Panc1 (cell line): ENCODE measurements around the gene TMEFF2. TPM values are rescaled to one million over a fixed set of nuclear protein-coding genes. Genes with fewer than 3 reads are reported as not detected.

Source experiments
- ATAC-seq: fragments of 200-7000 bp; cut with Tn5 transposase; 2 replicates; pipeline ENCODE4 v1.9.1; 2020; ENCODE audit warnings: mild to moderate bottlenecking, moderate library complexity
- BruUV-seq: library from RNA; stranded (reverse); fragments of 400-500 nt; replicated peaks from 2 replicates; lab custom pipeline; 2021; lab: Mats Ljungman, UMichigan
- CTCF ChIA-PET: fragments of 300-600 bp; sonication (Branson Sonifier 250); formaldehyde crosslinking; loops from one replicate; lab custom pipeline; 2022; ENCODE audit warnings: antibody characterized with exemption; lab: Charles Lee
- POLR2A ChIA-PET: fragments of 300-600 bp; sonication (Branson Sonifier 250); formaldehyde crosslinking; loops from one replicate; lab custom pipeline; 2022; ENCODE audit warnings: antibody characterized with exemption; lab: Charles Lee
- DNase-seq: peaks from one replicate; pipeline ENCODE4 v3.0.0-alpha.2; 2010; ENCODE audit warnings: low read depth, low spot score
- H3K27ac ChIP-seq: 2 replicates; pipeline ENCODE4 v1.5.1; 2011; ENCODE audit warnings: mild to moderate bottlenecking, low read length, inconsistent platforms
- H3K27me3 ChIP-seq: fragments of 200-500 bp; sonication (Bioruptor generic); 2 replicates; pipeline ENCODE4 v1.6.0; 2014; ENCODE audit warnings: low read length, inconsistent platforms; ENCODE audit not compliant: control insufficient read depth, insufficient read depth
- H3K36me3 ChIP-seq: fragments of 200-500 bp; sonication (Bioruptor generic); 2 replicates; pipeline ENCODE4 v1.5.1; 2014; ENCODE audit warnings: inconsistent platforms, mild to moderate bottlenecking, low read length, moderate library complexity; ENCODE audit not compliant: control insufficient read depth, insufficient read depth
- H3K4me1 ChIP-seq: 2 replicates; pipeline ENCODE4 v1.5.1; 2011; ENCODE audit warnings: inconsistent platforms, mild to moderate bottlenecking, low read length, moderate library complexity; ENCODE audit not compliant: control insufficient read depth, insufficient read depth
- H3K4me3 ChIP-seq, 2 experiments: 2 replicates each; pipeline ENCODE4 v1.5.1; 2011 to 2012; ENCODE audit warnings: low read depth in 2 of 2, low read length in 2 of 2, mild to moderate bottlenecking in 2 of 2, inconsistent platforms in 1 of 2, moderate library complexity in 1 of 2
- H3K9me3 ChIP-seq: fragments of 200-500 bp; sonication (Bioruptor generic); 2 replicates; pipeline ENCODE4 v1.5.1; 2014; ENCODE audit warnings: low read depth, mild to moderate bottlenecking, inconsistent platforms, low read length, moderate library complexity; ENCODE audit not compliant: control insufficient read depth, insufficient read depth
- POLR2AphosphoS5 ChIP-seq: IDR thresholded peaks from 2 replicates; pipeline ENCODE4 v1.6.1; 2012; ENCODE audit warnings: mild to moderate bottlenecking, low read depth, low read length, moderate library complexity
- SIN3A ChIP-seq: IDR thresholded peaks from 2 replicates; pipeline ENCODE4 v1.6.1; 2012; ENCODE audit warnings: low read depth, mild to moderate bottlenecking, low read length, moderate library complexity, borderline replicate concordance; ENCODE audit not compliant: insufficient read depth
- TCF7L2 ChIP-seq: IDR thresholded peaks from 2 replicates; pipeline ENCODE4 v1.6.1; 2011; ENCODE audit warnings: mild to moderate bottlenecking, low read depth, low read length, inconsistent platforms
- in situ Hi-C: cut with HindIII; loops from 2 replicates; pipeline ENCODE4 v1.10.0; 2016; ENCODE audit warnings: low sequenced_read_pairs, low pct_unique_long_range_greater_than_20kb
- intact Hi-C: fragments of 100-400 bp; cut with micrococcal nuclease; formaldehyde crosslinking; loops from one replicate; pipeline ENCODE4 v1.10.0; 2022; ENCODE audit not compliant: unreplicated experiment
- total RNA-seq: library from RNA; stranded (reverse); gene quantifications from one replicate; pipeline ENCODE4 v1.2.1, GENCODE V29; 2021; ENCODE audit not compliant: unreplicated experiment
- TF ChIP-seq, protein P1 (sequence below): fragments of 450-650 bp; IDR thresholded peaks from 2 replicates; pipeline ENCODE4 v1.5.1; 2017; ENCODE audit warnings: mild to moderate bottlenecking
- TF ChIP-seq, protein P2 (sequence below), 2 experiments: IDR thresholded peaks; 2 replicates each; pipeline ENCODE4 v1.6.1; 2011 to 2012; ENCODE audit warnings: low read depth in 2 of 2, control low read depth in 1 of 2, low read length in 1 of 2, mild to moderate bottlenecking in 1 of 2, moderate library complexity in 1 of 2; ENCODE audit not compliant: insufficient read depth in 1 of 2

The TMEFF2 gene
- total RNA-seq, 1 experiment from 2014 or later = 1.5 TPM

DNA sequence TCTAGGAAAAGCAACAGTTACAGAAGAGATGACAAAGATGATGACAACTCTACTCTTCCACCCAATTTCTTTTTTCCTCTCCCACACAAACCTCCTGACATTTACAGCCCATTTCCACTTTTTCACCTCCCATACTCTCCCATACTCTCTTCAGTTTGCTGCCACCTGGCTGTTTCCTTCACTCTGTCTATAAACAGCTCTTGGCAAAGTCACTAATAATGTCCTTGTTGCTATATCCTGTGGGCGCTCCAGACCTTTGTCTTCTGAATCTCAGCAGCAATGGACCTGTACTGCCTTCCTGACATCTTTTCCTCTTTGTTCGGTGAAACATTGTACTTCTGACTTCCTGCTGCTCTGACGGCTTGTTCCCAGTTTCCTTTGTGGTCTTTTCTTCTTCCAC is 287.2 kb downstream of the TMEFF2 start:
- ChIA-PET CTCF (no interaction called here), POLR2A (no interaction called here)
- H3K27me3 ChIP-seq = no peaks in the 10 kb centered on the region
- H3K36me3 ChIP-seq = no peaks in the 10 kb centered on the region
- no peak overlapping the region for H3K4me3 ChIP-seq
- no peaks in the 10 kb centered on the region for H3K4me1 ChIP-seq
- TF ChIP-seq, protein P1, sequence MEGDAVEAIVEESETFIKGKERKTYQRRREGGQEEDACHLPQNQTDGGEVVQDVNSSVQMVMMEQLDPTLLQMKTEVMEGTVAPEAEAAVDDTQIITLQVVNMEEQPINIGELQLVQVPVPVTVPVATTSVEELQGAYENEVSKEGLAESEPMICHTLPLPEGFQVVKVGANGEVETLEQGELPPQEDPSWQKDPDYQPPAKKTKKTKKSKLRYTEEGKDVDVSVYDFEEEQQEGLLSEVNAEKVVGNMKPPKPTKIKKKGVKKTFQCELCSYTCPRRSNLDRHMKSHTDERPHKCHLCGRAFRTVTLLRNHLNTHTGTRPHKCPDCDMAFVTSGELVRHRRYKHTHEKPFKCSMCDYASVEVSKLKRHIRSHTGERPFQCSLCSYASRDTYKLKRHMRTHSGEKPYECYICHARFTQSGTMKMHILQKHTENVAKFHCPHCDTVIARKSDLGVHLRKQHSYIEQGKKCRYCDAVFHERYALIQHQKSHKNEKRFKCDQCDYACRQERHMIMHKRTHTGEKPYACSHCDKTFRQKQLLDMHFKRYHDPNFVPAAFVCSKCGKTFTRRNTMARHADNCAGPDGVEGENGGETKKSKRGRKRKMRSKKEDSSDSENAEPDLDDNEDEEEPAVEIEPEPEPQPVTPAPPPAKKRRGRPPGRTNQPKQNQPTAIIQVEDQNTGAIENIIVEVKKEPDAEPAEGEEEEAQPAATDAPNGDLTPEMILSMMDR = no peak; the same call in 1 of the 2 replicates
- TF ChIP-seq, protein P2, sequence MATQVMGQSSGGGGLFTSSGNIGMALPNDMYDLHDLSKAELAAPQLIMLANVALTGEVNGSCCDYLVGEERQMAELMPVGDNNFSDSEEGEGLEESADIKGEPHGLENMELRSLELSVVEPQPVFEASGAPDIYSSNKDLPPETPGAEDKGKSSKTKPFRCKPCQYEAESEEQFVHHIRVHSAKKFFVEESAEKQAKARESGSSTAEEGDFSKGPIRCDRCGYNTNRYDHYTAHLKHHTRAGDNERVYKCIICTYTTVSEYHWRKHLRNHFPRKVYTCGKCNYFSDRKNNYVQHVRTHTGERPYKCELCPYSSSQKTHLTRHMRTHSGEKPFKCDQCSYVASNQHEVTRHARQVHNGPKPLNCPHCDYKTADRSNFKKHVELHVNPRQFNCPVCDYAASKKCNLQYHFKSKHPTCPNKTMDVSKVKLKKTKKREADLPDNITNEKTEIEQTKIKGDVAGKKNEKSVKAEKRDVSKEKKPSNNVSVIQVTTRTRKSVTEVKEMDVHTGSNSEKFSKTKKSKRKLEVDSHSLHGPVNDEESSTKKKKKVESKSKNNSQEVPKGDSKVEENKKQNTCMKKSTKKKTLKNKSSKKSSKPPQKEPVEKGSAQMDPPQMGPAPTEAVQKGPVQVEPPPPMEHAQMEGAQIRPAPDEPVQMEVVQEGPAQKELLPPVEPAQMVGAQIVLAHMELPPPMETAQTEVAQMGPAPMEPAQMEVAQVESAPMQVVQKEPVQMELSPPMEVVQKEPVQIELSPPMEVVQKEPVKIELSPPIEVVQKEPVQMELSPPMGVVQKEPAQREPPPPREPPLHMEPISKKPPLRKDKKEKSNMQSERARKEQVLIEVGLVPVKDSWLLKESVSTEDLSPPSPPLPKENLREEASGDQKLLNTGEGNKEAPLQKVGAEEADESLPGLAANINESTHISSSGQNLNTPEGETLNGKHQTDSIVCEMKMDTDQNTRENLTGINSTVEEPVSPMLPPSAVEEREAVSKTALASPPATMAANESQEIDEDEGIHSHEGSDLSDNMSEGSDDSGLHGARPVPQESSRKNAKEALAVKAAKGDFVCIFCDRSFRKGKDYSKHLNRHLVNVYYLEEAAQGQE (IDR thresholded peaks at IDR 0.05; ENCODE audit: insufficient read depth in 1 of 2, low read depth in 2 of 2, low read length in 1 of 2) = no peak
- TF ChIP-seq SIN3A (no peak), POLR2AphosphoS5 (no peak), TCF7L2 (no peak)
- H3K27ac ChIP-seq = no peak overlapping the region
- H3K9me3 ChIP-seq = no peaks in the 10 kb centered on the region
- in situ Hi-C loops = no loop called here
- ATAC-seq (no peak), DNase-seq (no peak)
- no TSS peak for BruUV-seq
- intact Hi-C loops = no loop called here

DNA sequence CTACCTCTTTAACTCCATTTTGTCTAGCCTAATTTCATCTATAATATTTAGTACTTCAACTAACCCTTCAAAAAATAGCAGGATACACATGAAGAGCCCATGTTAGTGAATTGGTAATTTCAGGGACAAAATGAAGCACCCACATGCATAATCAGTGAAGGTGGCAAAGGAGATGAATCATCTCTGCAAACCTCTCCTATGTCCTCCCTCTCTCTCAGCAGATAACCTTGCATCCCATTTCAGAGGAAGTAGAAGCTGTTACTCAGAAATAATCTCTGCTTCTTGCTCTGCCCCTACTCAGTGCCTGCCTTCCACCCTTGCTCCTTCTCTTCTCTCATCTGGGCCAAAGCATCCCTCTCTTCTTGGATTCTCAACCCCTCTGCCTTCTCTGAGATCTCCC is 287.6 kb downstream of the TMEFF2 start:
- no peak overlapping the region for H3K4me3 ChIP-seq
- no peaks in the 10 kb centered on the region for H3K4me1 ChIP-seq
- CTCF ChIA-PET = no interaction called here
- in situ Hi-C loops (no loop called here), intact Hi-C loops (no loop called here)
- no peak for DNase-seq
- no peak overlapping the region for H3K27ac ChIP-seq
- no peak for ATAC-seq
- H3K27me3 ChIP-seq = no peaks in the 10 kb centered on the region
- no peaks in the 10 kb centered on the region for H3K36me3 ChIP-seq
- TF ChIP-seq POLR2AphosphoS5 (no peak), TCF7L2 (no peak), SIN3A (no peak)
- TF ChIP-seq, protein P1 = no peak
- TF ChIP-seq, protein P2 (IDR thresholded peaks at IDR 0.05; ENCODE audit: insufficient read depth in 1 of 2, low read depth in 2 of 2, low read length in 1 of 2) = no peak
- BruUV-seq = no TSS peak
- no peaks in the 10 kb centered on the region for H3K9me3 ChIP-seq
- POLR2A ChIA-PET = no interaction called here
